K562 (cell line): ENCODE data around the gene LAT.

Experiments used
- ATF1 ChIP-seq, 2 experiments: fragments of 450-650 bp in 1 of 2; IDR thresholded peaks; 2 replicates each; pipeline ENCODE4 v1.6.1; 2016; ENCODE audit warnings: missing compliant biosample characterization in 1 of 2, missing genetic modification characterization in 1 of 2
- GTF2E2 ChIP-seq: fragments of 200-800 bp; sonication (Bioruptor generic); IDR thresholded peaks from 2 replicates; pipeline ENCODE4 v1.6.1; 2016; ENCODE audit warnings: missing genetic modification characterization, missing compliant biosample characterization
- HCFC1 ChIP-seq: IDR thresholded peaks from 2 replicates; pipeline ENCODE4 v1.6.1; 2012; ENCODE audit warnings: low read depth, low read length, improper control_type of control experiment
- POLR2AphosphoS5 ChIP-seq: IDR thresholded peaks from 2 replicates; pipeline ENCODE4 v1.6.1; 2011; ENCODE audit warnings: mild to moderate bottlenecking, low read depth, low read length, moderate library complexity; ENCODE audit not compliant: control insufficient read depth, insufficient read depth
- PTTG1 ChIP-seq: fragments of 450-650 bp; IDR thresholded peaks from 2 replicates; pipeline ENCODE4 v1.6.1; 2016; ENCODE audit warnings: low read depth, mild to moderate bottlenecking, missing genetic modification characterization, missing compliant biosample characterization
- SNRNP70 ChIP-seq: fragments of 200-400 bp; formaldehyde crosslinking; optimal IDR thresholded peaks from 2 replicates; pipeline ENCODE3; 2017; ENCODE audit warnings: low read depth, low read length
- SP1 ChIP-seq: sonication (generic); formaldehyde crosslinking; IDR thresholded peaks from 2 replicates; pipeline ENCODE4 v1.8.1; 2022; ENCODE audit warnings: mild to moderate bottlenecking, missing genetic modification reagents
- TAF15 ChIP-seq: fragments of 200-400 bp; formaldehyde crosslinking; IDR thresholded peaks from 2 replicates; pipeline ENCODE4 v1.6.1; 2017; ENCODE audit warnings: mild to moderate bottlenecking, low read depth, low read length, moderate library complexity
- ZNF766 ChIP-seq: fragments of 200-800 bp; sonication (Bioruptor generic); conservative IDR thresholded peaks from 2 replicates; pipeline ENCODE4 v1.6.1; 2016; ENCODE audit warnings: missing genetic modification characterization, missing compliant biosample characterization
- TF ChIP-seq, protein P1 (sequence below): fragments of 250-450 bp; sonication (Bioruptor Pico); IDR thresholded peaks from 2 replicates; pipeline ENCODE4 v1.4.0; 2020; ENCODE audit warnings: mild to moderate bottlenecking
- TF ChIP-seq, protein P2 (sequence below), 2 experiments: IDR thresholded peaks; 2 replicates each; pipeline ENCODE4 v1.6.1; 2011; ENCODE audit warnings: borderline replicate concordance in 1 of 2, control low read depth in 1 of 2, low read depth in 1 of 2, low read length in 1 of 2, mild to moderate bottlenecking in 1 of 2, mixed read lengths in 1 of 2, moderate library complexity in 1 of 2; ENCODE audit not compliant: insufficient read depth in 1 of 2, insufficient read length in 1 of 2, poor library complexity in 1 of 2, severe bottlenecking in 1 of 2; ENCODE audit errors: extremely low read depth in 1 of 2
- TF ChIP-seq, protein P3 (sequence below): fragments of 250-450 bp; sonication (Bioruptor Pico); IDR thresholded peaks from 2 replicates; pipeline ENCODE4 v1.4.0; 2020; ENCODE audit warnings: mild to moderate bottlenecking, moderate library complexity
- TF ChIP-seq, protein P4 (sequence below), 2 experiments: fragments of 450-650 bp; formaldehyde crosslinking in 1 of 2; IDR thresholded peaks; 2 replicates each; pipeline versions ENCODE4 v1.4.0 to v1.6.1; 2014 to 2020; ENCODE audit warnings: mild to moderate bottlenecking in 2 of 2, borderline replicate concordance in 1 of 2, low read depth in 1 of 2

DNA sequence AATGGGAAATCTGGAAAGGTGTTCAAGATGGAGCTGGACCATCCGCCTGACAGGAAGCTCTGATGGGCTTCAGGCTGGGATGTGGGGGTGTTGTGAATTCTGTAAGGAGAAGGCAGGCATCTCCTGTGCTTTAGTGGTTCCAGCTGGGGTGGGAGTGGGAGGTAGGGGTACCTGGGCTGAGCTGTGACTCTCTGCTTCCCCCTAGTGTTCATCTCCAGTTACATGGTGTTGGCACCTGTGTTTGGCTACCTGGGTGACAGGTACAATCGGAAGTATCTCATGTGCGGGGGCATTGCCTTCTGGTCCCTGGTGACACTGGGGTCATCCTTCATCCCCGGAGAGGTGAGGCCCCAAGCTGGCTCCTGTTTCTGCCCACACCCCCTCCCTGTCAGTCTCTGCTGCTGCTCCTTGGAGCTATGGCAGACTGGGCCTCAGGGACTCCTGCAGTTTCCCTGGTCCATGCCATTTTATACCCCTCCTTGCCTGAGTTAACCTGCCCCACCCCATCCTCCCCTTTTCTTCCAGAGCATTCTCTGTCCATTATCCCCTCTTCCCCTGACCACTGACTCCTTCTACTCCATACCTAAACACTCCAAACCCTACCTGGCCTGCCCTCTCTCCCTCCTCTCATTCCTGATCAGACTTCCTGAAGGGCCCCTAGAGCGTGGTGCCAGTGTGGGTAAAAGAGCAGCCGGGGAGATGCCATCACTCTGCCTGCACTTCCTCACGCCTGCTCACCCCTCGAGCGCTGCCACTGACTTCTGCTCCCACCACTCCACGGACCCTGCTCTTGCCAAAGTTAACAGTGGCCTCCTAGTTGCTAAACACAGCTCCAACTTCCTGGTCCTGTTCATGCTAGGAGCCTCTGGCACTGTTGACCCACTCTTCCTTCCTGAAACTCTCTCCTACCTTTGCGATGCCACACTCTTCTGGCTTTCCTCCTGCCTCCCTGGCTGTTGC, 6.9 kb upstream of the LAT start:
- TF ChIP-seq, protein P1, sequence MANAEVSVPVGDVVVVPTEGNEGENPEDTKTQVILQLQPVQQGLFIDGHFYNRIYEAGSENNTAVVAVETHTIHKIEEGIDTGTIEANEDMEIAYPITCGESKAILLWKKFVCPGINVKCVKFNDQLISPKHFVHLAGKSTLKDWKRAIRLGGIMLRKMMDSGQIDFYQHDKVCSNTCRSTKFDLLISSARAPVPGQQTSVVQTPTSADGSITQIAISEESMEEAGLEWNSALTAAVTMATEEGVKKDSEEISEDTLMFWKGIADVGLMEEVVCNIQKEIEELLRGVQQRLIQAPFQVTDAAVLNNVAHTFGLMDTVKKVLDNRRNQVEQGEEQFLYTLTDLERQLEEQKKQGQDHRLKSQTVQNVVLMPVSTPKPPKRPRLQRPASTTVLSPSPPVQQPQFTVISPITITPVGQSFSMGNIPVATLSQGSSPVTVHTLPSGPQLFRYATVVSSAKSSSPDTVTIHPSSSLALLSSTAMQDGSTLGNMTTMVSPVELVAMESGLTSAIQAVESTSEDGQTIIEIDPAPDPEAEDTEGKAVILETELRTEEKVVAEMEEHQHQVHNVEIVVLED (CRISPR knock-in tag) = no peak
- TF ChIP-seq GTF2E2 (tag) (no peak), SP1 (no peak), ATF1 (CRISPR knock-in tag; IDR thresholded peaks at IDR 0.05) (no peak), ATF1 (tag; IDR thresholded peaks at IDR 0.05) (no peak), POLR2AphosphoS5 (no peak), ZNF766 (CRISPR knock-in tag) (no peak), PTTG1 (tag) (no peak), TAF15 (no peak), HCFC1 (no peak), SNRNP70 (no peak)
- TF ChIP-seq, protein P2, sequence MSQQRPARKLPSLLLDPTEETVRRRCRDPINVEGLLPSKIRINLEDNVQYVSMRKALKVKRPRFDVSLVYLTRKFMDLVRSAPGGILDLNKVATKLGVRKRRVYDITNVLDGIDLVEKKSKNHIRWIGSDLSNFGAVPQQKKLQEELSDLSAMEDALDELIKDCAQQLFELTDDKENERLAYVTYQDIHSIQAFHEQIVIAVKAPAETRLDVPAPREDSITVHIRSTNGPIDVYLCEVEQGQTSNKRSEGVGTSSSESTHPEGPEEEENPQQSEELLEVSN (IDR thresholded peaks at IDR 0.05; ENCODE audit: borderline replicate concordance in 1 of 2, extremely low read depth in 1 of 2, insufficient read depth in 1 of 2, insufficient read length in 1 of 2, low read depth in 1 of 2, low read length in 1 of 2, poor library complexity in 1 of 2, severe bottlenecking in 1 of 2) = no peak
- TF ChIP-seq, protein P3, sequence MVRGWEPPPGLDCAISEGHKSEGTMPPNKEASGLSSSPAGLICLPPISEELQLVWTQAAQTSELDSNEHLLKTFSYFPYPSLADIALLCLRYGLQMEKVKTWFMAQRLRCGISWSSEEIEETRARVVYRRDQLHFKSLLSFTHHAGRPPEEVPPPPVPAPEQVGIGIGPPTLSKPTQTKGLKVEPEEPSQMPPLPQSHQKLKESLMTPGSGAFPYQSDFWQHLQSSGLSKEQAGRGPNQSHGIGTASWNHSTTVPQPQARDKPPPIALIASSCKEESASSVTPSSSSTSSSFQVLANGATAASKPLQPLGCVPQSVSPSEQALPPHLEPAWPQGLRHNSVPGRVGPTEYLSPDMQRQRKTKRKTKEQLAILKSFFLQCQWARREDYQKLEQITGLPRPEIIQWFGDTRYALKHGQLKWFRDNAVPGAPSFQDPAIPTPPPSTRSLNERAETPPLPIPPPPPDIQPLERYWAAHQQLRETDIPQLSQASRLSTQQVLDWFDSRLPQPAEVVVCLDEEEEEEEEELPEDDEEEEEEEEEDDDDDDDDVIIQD (CRISPR knock-in tag) = no peak
- TF ChIP-seq, protein P4, sequence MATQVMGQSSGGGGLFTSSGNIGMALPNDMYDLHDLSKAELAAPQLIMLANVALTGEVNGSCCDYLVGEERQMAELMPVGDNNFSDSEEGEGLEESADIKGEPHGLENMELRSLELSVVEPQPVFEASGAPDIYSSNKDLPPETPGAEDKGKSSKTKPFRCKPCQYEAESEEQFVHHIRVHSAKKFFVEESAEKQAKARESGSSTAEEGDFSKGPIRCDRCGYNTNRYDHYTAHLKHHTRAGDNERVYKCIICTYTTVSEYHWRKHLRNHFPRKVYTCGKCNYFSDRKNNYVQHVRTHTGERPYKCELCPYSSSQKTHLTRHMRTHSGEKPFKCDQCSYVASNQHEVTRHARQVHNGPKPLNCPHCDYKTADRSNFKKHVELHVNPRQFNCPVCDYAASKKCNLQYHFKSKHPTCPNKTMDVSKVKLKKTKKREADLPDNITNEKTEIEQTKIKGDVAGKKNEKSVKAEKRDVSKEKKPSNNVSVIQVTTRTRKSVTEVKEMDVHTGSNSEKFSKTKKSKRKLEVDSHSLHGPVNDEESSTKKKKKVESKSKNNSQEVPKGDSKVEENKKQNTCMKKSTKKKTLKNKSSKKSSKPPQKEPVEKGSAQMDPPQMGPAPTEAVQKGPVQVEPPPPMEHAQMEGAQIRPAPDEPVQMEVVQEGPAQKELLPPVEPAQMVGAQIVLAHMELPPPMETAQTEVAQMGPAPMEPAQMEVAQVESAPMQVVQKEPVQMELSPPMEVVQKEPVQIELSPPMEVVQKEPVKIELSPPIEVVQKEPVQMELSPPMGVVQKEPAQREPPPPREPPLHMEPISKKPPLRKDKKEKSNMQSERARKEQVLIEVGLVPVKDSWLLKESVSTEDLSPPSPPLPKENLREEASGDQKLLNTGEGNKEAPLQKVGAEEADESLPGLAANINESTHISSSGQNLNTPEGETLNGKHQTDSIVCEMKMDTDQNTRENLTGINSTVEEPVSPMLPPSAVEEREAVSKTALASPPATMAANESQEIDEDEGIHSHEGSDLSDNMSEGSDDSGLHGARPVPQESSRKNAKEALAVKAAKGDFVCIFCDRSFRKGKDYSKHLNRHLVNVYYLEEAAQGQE (IDR thresholded peaks at IDR 0.05; ENCODE audit: borderline replicate concordance) = no peak; the same call in 1 of the 2 replicates
- TF ChIP-seq, protein P4 (CRISPR knock-in tag; IDR thresholded peaks at IDR 0.05; ENCODE audit: low read depth) = no peak
